ENCODE data around the gene HSPA1B.
"Not testable (repeated sequence)": the region's sequence is repeated elsewhere in the genome, so short reads cannot be mapped to it uniquely, and the experiment has no call there.

HSPA1B gene

DNA sequence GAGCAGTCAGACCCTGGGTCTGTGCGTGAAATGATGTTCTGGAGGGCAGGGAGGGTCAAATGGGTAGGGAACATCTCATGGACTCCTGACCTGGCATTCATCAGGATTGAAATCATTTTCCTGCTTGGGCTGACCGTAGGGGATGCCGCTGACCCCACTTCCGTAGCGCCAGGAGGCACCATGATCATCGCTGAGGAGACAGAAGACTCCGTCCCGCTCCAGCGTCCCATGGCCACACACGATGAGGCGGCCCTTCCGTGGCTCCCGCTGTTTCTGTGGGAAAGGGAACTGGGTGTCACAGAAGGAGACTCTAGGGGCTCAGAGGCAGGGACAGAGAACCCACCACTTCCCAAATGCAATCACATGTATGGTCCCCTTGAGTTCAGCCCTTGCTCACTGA, 32.8 kb downstream of the HSPA1B start:
- DNase-seq (ENCODE audit: low read depth) = no peak

DNA sequence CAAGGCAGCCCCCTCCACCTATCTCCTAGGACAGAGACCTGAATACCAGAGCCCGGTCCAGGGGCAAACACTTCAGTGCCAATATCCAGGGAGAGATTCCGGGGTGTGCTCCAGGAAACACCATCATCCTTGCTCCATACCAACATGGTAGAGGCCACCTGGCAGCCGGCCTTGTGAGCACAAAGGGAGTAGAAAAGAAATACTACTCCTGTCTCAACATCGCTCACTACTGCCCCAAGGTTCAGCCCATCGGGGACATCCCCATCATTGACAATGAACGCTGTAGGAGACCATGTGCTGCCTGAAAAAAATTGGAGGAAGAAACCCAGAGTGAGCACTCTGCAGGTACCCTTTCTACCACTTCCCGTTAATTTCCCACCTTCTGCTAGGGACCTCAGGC, 33.6 kb downstream of the HSPA1B start:
- no peak for DNase-seq (ENCODE audit: low read depth)

- no peak for DNase-seq (ENCODE audit: low read depth)
Measured at GRCh38 chr6:31861919-31862343, 34.4 kb downstream of the HSPA1B start.

DNA sequence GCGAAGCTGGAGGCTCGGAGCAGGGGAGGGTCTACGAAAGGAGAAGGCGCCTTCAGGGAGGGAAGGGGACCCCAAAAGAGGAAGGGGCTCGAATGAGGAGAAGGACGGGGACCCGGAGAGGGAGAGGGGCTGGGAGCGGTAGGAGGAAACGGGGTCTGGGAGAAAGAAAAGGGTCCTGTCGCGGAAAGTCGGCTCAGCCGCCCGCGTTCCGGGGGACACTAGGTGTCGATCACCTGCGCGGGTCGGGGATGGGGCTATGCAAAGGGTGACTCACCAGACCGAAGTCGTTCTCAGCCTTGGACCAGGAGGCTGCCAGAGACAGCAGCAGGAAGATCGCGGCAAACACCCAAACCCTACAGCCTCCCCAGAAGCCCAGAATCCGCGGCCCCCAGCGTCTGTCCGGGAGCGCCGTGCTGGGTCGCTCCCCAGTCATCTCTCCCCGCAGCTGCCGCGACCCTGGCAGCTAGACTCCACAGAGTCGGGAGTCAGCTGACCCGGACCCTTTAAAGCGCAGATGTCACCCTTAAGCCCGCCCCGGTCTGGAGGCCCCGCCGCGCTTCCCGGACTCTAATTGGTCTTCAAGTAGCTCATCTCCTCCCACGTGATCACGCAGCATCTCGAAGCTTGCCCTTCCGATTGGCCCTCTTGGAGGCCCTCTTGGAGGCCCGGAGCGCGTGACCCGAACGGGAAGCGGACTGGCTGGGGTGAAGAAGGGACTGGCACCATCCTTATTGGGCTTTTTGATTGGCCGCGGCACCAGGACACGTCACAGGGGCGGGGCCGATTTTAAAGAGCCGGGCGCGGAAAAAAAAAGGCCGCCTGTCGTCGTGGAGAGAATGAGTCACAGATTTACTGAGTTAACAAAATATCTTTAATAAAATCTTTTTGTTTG, 35.1 kb downstream of the HSPA1B start, which contains the start of gene NEU1:
Gene NEU1, minus strand, starts transcription at position 478 of the 892 bp plus-strand sequence. Its CDS starts 45 bp downstream, at position 433.
- DNase-seq (ENCODE audit: low read depth) = peak; percentile 99

DNA sequence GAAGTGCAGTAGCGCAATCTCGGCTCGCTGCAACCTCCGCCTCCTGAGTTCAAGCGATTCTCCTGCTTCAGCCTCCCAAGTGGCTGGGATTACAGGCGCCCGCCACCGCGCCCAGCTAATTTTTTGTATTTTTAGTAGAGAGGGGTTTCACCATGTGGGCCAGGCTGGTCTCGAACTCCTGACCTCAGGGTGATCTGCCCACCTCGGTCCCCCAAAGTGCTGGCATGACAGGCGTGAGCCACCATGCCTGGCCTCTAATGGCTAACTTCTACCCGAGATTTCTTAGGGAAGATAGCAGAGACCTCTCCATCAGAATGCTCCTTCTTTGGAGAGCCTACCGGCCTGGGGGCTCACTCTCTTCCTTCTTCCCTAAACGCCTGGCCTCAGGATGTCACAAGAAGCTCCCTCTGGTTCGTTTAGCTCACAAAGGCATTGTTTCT, 36.6 kb downstream of the HSPA1B start:
- not testable (repeated sequence) for DNase-seq (ENCODE audit: low read depth)

GRCh38 chr6:31864818-31865204, 37.3 kb downstream of the HSPA1B start:
- no peak for DNase-seq (ENCODE audit: low read depth)

- no peak for DNase-seq (ENCODE audit: low read depth)
Measured at GRCh38 chr6:31865205-31866118, 37.9 kb downstream of the HSPA1B start.

DNA sequence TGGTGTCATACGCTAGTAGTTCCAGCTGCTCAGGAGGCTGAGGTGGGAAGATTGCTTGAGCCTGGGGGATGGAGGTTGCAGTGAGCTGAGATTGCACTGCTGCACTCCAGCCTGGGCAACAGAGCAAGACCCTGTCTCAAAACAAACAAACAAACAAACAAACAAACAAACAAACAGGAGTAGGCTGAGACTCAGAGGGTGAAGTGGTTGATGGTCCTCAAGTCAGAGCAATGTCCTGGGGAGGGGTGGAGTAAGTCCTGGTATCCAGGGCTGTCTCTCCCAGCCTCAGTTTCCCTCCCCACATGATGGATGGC, 41.1 kb downstream of the HSPA1B start:
- DNase-seq (ENCODE audit: low read depth) = not testable (repeated sequence)

- DNase-seq (ENCODE audit: low read depth) = no peak
Measured at GRCh38 chr6:31869343-31869742, 41.8 kb downstream of the HSPA1B start.

DNA sequence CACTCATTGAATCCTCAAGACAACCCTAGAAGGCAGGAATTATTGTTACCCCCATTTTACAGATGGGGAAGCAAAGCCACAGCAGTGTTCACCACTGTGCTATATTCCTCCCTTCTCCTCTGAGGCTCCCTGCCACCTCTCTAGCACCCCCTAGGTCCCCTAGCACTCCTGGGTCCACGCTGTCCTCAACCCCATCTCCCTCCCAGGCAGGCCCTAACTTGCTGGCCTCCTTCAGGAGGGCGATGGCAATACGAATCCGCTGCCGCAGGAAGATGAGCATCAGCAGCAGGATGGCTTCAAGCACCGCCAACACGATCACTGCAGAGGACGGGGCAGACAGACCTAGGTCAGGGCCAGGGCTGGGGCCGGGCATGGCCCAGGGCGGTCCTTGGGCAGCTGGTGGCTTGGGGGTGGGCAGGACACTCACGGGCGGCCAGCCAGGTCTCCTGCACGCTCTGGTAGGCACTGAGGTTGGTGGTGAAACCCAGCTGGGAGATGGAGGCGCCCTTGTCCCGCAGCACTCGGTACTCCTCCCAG, 42.9 kb downstream of the HSPA1B start:
- no peak for DNase-seq (ENCODE audit: low read depth)

- DNase-seq (ENCODE audit: low read depth) = no peak
Measured at GRCh38 chr6:31871046-31871659, 43.6 kb downstream of the HSPA1B start.

GRCh38 chr6:31874084-31874670, 46.6 kb downstream of the HSPA1B start:
- no peak for DNase-seq (ENCODE audit: low read depth)

DNA sequence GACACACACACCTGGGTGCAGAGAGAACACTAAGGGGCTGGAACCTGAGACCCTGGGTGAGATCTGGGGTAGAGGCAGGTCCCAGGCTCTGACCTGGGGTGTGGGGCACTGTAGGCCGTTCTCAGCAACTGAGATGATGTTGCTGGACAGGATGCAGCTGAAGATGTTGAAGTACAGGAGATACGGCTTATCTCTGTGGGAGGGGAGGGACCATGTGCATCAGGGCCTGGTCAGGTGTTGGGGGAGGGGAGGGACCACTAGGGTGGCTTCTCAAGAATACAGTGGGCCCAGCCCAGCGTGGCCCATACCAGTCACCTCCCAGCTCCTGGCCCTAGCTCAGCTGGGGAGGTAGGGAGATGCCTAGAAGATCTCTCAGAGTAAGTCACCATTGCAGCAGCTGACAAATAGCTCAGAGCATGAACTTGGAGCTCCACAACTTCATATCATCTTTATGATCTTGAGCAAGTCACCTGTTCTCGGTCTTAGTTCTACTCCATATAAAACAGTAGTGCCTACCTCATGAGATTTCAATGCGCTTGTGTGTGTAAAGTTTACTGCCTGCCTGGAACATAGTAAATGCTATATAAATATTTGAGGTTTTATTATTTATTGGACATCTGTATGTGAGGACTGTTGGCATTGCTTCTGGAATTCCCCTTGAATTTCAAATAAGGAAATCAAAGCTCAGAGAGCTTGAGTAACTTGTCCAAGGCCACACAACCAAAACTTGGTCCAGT, 47.5 kb downstream of the HSPA1B start:
- no peak for DNase-seq (ENCODE audit: low read depth)

DNA sequence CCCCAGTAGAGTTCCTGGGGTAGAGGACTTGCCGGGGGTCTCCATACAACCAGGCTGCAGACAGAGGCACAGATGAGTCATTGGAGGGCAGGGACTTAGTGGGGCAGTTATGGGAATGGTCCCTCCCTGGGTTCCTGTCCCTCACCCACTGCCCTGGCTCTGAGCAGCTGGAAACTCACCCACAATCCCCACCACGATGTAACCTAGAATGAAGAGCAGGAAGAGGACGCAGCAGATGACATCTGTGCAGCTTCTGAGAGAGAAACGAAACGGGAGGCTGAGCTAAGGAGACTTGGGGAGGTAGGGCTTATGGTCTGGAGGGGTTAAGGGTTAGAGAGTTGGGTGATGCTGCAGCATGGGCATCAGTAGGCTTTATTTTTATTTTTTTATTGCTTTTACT, 48.3 kb downstream of the HSPA1B start:
- DNase-seq (ENCODE audit: low read depth) = no peak

- no peak for DNase-seq (ENCODE audit: low read depth)
Measured at GRCh38 chr6:31876357-31876756, 48.8 kb downstream of the HSPA1B start.

GRCh38 chr6:31877125-31877650, 49.6 kb downstream of the HSPA1B start:
- DNase-seq (ENCODE audit: low read depth) = no peak

DNA sequence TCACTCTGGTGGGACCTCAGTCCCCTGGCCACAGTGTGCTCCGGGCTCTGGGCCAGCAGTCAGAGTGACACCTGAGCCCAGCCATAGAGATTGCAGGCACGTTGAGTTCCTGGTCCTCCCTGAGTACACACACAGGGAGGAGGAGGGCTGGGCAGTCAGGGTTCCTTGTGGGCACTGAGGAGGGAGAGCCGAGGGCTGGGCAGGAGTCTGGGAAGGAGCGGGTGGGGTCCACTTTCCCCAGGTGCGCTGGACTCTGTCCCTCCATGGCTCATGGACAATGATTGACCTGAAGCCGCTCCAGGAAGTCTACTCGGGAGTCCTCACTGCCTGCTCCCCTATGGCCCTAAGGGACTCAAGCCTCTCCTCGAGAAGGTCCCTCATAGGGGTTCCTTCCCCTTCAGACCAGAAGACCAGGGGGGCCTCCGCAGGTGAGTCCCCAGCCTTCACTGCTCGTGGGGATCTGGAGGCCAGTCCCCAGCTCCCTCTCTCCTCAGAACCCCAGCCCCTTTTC, 50.2 kb downstream of the HSPA1B start:
- no peak for DNase-seq (ENCODE audit: low read depth)

GRCh38 chr6:31878222-31878621, 50.7 kb downstream of the HSPA1B start:
- DNase-seq (ENCODE audit: low read depth) = no peak

- DNase-seq (ENCODE audit: low read depth) = no peak
Measured at GRCh38 chr6:31878726-31879125, 51.2 kb downstream of the HSPA1B start, which contains the start of gene SLC44A4. Gene SLC44A4 (minus strand): TSS chr6:31878997. CDS start chr6:31878980, 17 bp downstream.

- DNase-seq (ENCODE audit: low read depth) = no peak
Measured at GRCh38 chr6:31879143-31879542, 51.6 kb downstream of the HSPA1B start.
